ENCODE results near the gene ZNF385D.

ZNF385D gene

GRCh38 chr3:21750080-21750696 is 822 bp downstream of the ZNF385D start:
- peak; percentile 1 for DNase-seq (ENCODE audit: low read depth, low spot score)

GRCh38 chr3:21747966-21748555 is 2.9 kb downstream of the ZNF385D start:
- no peak for DNase-seq (ENCODE audit: low read depth, low spot score)

DNA sequence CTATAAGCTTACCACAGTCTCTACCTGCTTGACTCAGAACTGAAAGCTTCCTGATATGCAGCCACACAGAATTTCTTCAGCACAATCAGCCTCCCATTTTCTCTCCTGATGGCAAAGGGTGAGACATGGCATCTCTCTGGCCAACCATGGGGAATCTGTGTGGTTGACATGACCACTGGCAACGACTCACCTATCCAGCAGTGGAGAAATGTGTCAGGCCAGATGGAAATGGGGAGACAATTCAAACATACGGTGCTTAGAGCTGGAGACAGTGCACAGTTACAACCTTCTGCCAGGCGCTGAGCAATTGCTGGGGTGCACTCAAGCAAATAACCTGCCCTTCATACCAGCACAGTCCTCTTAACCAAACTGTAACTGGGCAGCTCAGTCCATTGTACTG is 3.6 kb downstream of the ZNF385D start:
- DNase-seq (ENCODE audit: low read depth, low spot score), result no peak

DNA sequence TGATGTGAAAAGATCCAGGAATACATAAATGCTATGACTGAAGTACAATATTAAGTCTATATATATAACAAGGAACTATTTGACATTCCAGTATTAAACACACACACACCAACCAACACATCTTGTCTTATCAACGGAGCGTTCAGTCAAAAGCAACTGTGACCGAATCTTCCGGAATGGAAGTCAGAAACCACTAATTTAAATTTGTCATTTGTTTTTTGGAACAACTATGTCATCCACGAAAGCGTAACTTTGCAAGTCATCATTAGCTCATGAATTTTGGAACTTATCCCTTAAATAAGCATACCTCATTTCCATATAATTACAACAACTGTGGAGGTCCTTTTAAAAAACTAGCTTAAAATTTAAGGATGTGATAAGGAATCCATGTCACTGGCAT is 5.0 kb downstream of the ZNF385D start:
- no peak for DNase-seq (ENCODE audit: low read depth, low spot score)

GRCh38 chr3:21744793-21745192 is 6.2 kb downstream of the ZNF385D start:
- no peak for DNase-seq (ENCODE audit: low read depth, low spot score)

- DNase-seq (ENCODE audit: low read depth, low spot score), result no peak
Observed at GRCh38 chr3:21738935-21739702, 11.9 kb downstream of the ZNF385D start.

GRCh38 chr3:21738283-21738682 is 12.7 kb downstream of the ZNF385D start:
- no peak for DNase-seq (ENCODE audit: low read depth, low spot score)

GRCh38 chr3:21734746-21735145 is 16.3 kb downstream of the ZNF385D start:
- DNase-seq (ENCODE audit: low read depth, low spot score), result no peak

- no peak for DNase-seq (ENCODE audit: low read depth, low spot score)
Observed at GRCh38 chr3:21729888-21730459, 21.0 kb downstream of the ZNF385D start.

- DNase-seq (ENCODE audit: low read depth, low spot score), result no peak
Observed at GRCh38 chr3:21729331-21729730, 21.7 kb downstream of the ZNF385D start.

- DNase-seq (ENCODE audit: low read depth, low spot score), result no peak
Observed at GRCh38 chr3:21722768-21723167, 28.2 kb downstream of the ZNF385D start.

DNA sequence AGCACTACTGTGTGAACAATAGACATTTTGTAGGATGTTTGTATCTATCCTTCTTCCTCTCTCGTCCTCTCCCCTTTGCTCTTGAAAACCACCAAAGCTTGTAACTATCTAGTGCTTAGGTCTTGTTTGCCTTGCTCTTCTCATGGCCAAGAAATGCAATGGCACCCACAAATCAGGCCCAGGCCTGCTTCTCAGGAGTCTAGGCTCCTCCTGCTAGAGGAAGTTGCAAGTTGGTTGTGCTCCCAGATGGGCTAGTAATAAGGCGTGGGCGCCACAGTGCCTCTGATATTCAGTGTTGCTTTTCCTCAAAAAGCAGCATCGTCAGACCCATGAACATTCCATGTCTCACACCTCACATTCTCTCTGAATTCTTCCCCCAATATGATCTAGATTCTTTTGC is 28.7 kb downstream of the ZNF385D start:
- DNase-seq (ENCODE audit: low read depth, low spot score), result no peak

- no peak for DNase-seq (ENCODE audit: low read depth, low spot score)
Observed at GRCh38 chr3:21718943-21719591, 31.9 kb downstream of the ZNF385D start.

GRCh38 chr3:21718161-21718765 is 32.7 kb downstream of the ZNF385D start:
- no peak for DNase-seq (ENCODE audit: low read depth, low spot score)

DNA sequence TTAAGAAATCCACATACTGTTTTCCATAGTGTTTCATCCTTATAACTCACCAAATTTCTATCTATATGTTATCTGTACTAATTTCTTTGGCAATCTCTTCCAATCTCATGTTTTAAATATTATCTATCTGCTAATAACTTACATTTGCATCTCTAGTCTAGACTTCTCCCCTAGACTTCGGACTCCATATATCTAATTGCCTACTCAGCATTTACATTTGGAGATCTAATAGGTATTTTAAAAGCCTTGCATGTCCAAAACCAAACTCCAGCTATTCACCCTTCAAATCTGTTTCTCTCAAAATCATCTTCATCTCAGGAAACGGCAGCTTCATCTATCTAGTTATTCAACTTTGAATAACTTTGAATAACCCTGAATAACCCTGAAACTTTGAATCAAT is 35.3 kb downstream of the ZNF385D start:
- no peak for DNase-seq (ENCODE audit: low read depth, low spot score)

- no peak for DNase-seq (ENCODE audit: low read depth, low spot score)
Observed at GRCh38 chr3:21705769-21706168, 45.2 kb downstream of the ZNF385D start.

DNA sequence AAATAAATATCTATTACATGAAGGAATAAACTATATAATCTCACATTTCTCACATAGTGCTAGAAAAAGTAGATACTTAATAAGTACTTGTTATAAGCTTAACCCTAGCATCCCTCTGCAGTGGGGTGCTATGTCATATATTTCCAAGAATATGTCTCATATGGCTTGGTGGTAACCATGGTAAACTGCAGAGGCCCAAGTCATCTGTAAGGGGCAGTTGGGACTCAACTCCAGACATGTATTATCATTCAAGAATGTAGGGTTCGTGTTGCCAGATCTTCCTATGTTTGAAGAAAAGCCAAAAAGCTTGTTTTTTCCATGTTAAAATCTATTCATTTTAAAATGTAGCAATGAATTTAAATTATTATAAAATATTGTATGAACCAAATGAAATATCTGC is 46.2 kb downstream of the ZNF385D start:
- DNase-seq (ENCODE audit: low read depth, low spot score), result no peak

DNA sequence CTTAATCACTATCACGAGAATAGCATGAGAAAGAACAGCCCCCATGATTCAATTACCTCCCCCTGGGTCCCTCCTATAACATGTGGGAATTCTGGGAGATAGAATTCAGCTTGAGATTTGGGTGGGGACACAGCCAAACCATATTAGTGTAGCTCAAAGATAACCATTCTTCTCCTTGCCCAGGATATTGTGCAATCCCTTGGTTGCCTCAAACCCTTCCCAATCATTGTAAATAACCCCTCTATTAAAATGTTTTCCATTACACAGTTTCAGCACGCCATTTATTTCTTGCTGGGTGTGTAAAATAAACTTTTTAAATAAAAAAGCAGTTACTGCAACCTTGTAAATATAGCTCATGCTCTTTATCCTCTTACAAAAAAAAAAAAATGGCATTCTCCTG is 47.7 kb downstream of the ZNF385D start:
- no peak for DNase-seq (ENCODE audit: low read depth, low spot score)

DNA sequence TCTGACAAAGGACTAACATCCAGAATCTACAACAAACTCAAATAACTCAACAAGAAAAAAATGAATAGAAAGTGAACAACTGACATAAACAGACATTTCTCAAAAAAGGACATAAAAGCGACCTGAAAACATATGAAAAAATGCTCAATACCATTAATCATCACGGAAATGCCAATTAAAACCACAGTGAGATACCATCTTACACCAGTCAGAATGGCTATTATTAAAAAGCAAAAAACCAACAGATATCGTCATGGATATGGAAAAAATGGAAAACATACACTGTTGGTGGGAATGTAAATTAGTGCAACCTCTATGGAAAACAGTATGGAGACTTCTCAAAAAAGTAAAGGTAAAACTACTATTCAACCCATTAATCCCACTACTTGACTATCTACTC is 53.3 kb downstream of the ZNF385D start:
- DNase-seq (ENCODE audit: low read depth, low spot score), result no peak

DNA sequence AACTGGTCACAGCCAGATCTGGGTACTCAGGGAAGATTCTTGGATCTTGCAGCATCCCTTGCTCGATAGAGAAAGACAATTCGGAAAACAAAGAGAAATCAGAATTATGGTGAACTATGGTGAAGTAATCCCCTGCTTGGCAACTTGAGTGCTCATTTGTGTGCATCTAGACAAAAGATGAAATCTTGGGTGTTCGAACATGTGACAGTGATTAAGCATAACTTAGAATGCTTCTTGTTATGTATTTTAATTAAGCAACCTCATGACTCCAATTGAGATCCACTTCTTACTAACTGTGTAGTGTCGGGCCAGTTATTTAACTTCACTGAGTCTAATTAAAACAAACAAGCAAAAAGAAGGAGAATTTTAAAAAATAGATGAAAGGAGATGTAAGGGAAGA is 56.5 kb downstream of the ZNF385D start:
- no peak for DNase-seq (ENCODE audit: low read depth, low spot score)

DNA sequence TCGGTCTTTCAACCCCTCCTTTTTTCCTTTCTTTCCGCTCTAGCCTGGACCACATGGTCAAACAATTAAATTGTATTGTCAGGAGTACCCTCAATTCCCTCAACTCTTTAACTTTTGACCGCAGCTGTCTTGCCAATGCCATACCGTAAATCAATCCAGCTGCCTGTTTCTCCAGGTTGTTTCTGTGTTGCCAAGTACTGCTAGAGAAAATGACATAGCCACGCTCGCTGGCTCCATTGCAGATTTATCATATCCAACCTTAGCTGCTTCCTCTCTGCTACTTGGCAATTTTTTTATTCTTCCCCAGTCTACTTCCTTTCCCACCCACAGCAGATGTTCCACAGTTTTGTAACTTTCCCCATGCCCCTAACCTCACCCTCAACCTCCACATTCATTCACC is 60.0 kb downstream of the ZNF385D start:
- no peak for DNase-seq (ENCODE audit: low read depth, low spot score)

- no peak for DNase-seq (ENCODE audit: low read depth, low spot score)
Observed at GRCh38 chr3:21682206-21682605, 68.8 kb downstream of the ZNF385D start.
